Peyer's patch (tissue), 4 donors: ENCODE results near the gene KCNQ2. TPM values are rescaled to one million over a fixed set of nuclear protein-coding genes. Genes with fewer than 3 reads are reported as not detected.

Experiments used
- DNase-seq, 3 donors: peaks; one replicate each; pipeline ENCODE4 v3.0.0-alpha.2; 2017 to 2019
- H3K27ac ChIP-seq, 4 donors: fragments of 200-600 bp; sonication (generic); one replicate each; pipeline ENCODE4 v1.5.1; 2016 to 2019
- H3K27me3 ChIP-seq, 2 donors: fragments of 200-600 bp; sonication (generic); one replicate each; pipeline ENCODE4 v1.5.1; 2019
- H3K36me3 ChIP-seq, 3 donors: fragments of 200-600 bp; sonication (generic); one replicate each; pipeline ENCODE4 v1.5.1; 2016 to 2019
- H3K4me1 ChIP-seq, 4 donors: fragments of 200-600 bp; sonication (generic); one replicate each; pipeline ENCODE4 v1.5.1; 2016 to 2019
- H3K4me3 ChIP-seq, 4 donors: fragments of 200-600 bp; sonication (generic); 1 replicate in 3 of 4; 2 replicates in 1 of 4; pipeline ENCODE4 v1.5.1; 2016 to 2019; ENCODE audit warnings: mild to moderate bottlenecking in 1 of 4
- H3K9me3 ChIP-seq, 4 donors: fragments of 200-600 bp; sonication (generic); one replicate each; pipeline ENCODE4 v1.5.1; 2016 to 2019; ENCODE audit warnings: mild to moderate bottlenecking in 1 of 4
- CTCF ChIP-seq, 6 experiments: fragments of 450-650 bp in 4 of 6; fragments of 200-600 bp in 2 of 6; sonication (generic) in 1 of 6; IDR thresholded peaks; one replicate each; pipeline ENCODE4 v1.5.1; 2017 to 2019; ENCODE audit warnings: antibody characterized with exemption in 6 of 6, mild to moderate bottlenecking in 3 of 6, moderate library complexity in 1 of 6
- POLR2A ChIP-seq, 2 donors: fragments of 450-650 bp; IDR thresholded peaks; one replicate each; pipeline ENCODE4 v1.5.1; 2017; ENCODE audit warnings: antibody characterized with exemption in 2 of 2, mild to moderate bottlenecking in 2 of 2, moderate library complexity in 2 of 2
- total RNA-seq, 4 donors: library from RNA; depleted of rRNA; stranded (reverse); fragments of >200 nt; gene quantifications; one replicate each; pipeline ENCODE4 v1.1.0, GENCODE V29; 2016

Gene KCNQ2
- not detected for total RNA-seq

GRCh38 chr20:63471981-63472831 is at the start of gene KCNQ2:
TSS of gene KCNQ2 (minus strand) at chr20:63472655. CDS start at chr20:63472463, 192 bp downstream.
- Histone ChIP-seq H3K4me1 (peaks cover 0 to 13% (median 7%) of the 10 kb centered on the region in 4 donors), H3K4me3 (peak within 1 kb of the TSS in 2 of 4 donors; percentile 26 to 30), H3K9me3 (no peaks in the 10 kb centered on the region), H3K27me3 (peaks cover 0 to 29% of the 10 kb centered on the region in 2 donors), H3K36me3 (no peaks in the 10 kb centered on the region), H3K27ac (no peak within 1 kb of the TSS)
- TF ChIP-seq CTCF (IDR thresholded peaks at IDR 0.05) = no peak
- TF ChIP-seq POLR2A (IDR thresholded peaks at IDR 0.05) = no peak
- DNase-seq = no peak

- Histone ChIP-seq H3K4me1 (peaks cover 0 to 31% (median 11%) of the 10 kb centered on the region in 4 donors), H3K27me3 (no peaks in the 10 kb centered on the region), H3K9me3 (no peaks in the 10 kb centered on the region), H3K27ac (peak overlapping the region; percentile 93 to 99 (median 96)), H3K4me3 (peak overlapping the region; percentile 76 to 99 (median 98)), H3K36me3 (peaks cover 0 to 16% (median 0%) of the 10 kb centered on the region in 3 donors)
- TF ChIP-seq CTCF (IDR thresholded peaks at IDR 0.05) (no peak), POLR2A (IDR thresholded peaks at IDR 0.05) (no peak)
- peak in 1 of 3 donors; percentile 48 for DNase-seq
These were observed 49.1 kb upstream of the KCNQ2 start for GRCh38 chr20:63521602-63522001.

GRCh38 chr20:63520934-63521601 is 48.6 kb upstream of the KCNQ2 start:
- Histone ChIP-seq H3K4me3 (peak overlapping the region; percentile 76 to 99 (median 98)), H3K27ac (peak overlapping the region; percentile 93 to 99 (median 96)), H3K27me3 (no peaks in the 10 kb centered on the region), H3K9me3 (no peaks in the 10 kb centered on the region), H3K4me1 (peaks cover 0 to 27% (median 11%) of the 10 kb centered on the region in 4 donors), H3K36me3 (peaks cover 0 to 16% (median 0%) of the 10 kb centered on the region in 3 donors)
- TF ChIP-seq CTCF (IDR thresholded peaks at IDR 0.05) (peak in 2 of 6 experiments; percentile 13 to 15), POLR2A (IDR thresholded peaks at IDR 0.05) (no peak)
- peak; percentile 42 to 88 (median 81) for DNase-seq

GRCh38 chr20:63520504-63520933 is 48.1 kb upstream of the KCNQ2 start, which contains the start of gene PPDPF:
TSS of gene PPDPF (plus strand) at chr20:63520765. CDS start at chr20:63521309, 544 bp downstream.
- Histone ChIP-seq H3K4me1 (peaks cover 0 to 27% (median 11%) of the 10 kb centered on the region in 4 donors), H3K27ac (peak within 1 kb of the TSS; percentile 93 to 99 (median 96)), H3K27me3 (no peaks in the 10 kb centered on the region), H3K4me3 (peak within 1 kb of the TSS; percentile 76 to 99 (median 98)), H3K36me3 (peaks cover 0 to 16% (median 0%) of the 10 kb centered on the region in 3 donors), H3K9me3 (no peaks in the 10 kb centered on the region)
- TF ChIP-seq POLR2A (IDR thresholded peaks at IDR 0.05) (peak; percentile 91), CTCF (IDR thresholded peaks at IDR 0.05) (no peak)
- peak; percentile 84 to 92 (median 90) for DNase-seq

GRCh38 chr20:63519668-63520503 is 47.4 kb upstream of the KCNQ2 start:
- Histone ChIP-seq H3K27ac (peak overlapping the region; percentile 93 to 99 (median 96)), H3K4me1 (peaks cover 0 to 27% (median 11%) of the 10 kb centered on the region in 4 donors), H3K9me3 (no peaks in the 10 kb centered on the region), H3K36me3 (peaks cover 0 to 16% (median 0%) of the 10 kb centered on the region in 3 donors), H3K27me3 (no peaks in the 10 kb centered on the region), H3K4me3 (peak overlapping the region; percentile 76 to 99 (median 98))
- TF ChIP-seq POLR2A (IDR thresholded peaks at IDR 0.05) (no peak), CTCF (IDR thresholded peaks at IDR 0.05) (peak in 3 of 6 experiments; percentile 9 to 26 (median 17))
- peak in 2 of 3 donors; percentile 67 to 84 for DNase-seq
